SK-N-SH (cell line): ENCODE results near the gene BCL11A. TPM values are rescaled to one million over a fixed set of nuclear protein-coding genes. Genes with fewer than 3 reads are reported as not detected.

Experiments used
- CTCF ChIA-PET: fragments of 300-600, 350-600 bp; formaldehyde crosslinking; extraction: SDS; loops from one replicate; lab custom pipeline; 2021; lab: Yijun Ruan, JAX
- POLR2A ChIA-PET: fragments of 350-600 bp; sonication (Branson Sonifier 250); formaldehyde crosslinking; extraction: SDS; loops from one replicate; lab custom pipeline; 2020; ENCODE audit warnings: antibody characterized with exemption, inconsistent platforms; lab: Yijun Ruan, JAX
- DNase-seq: peaks from one replicate; pipeline ENCODE4 v3.0.0; 2012
- H2AFZ ChIP-seq: fragments of 200-600 bp; sonication (generic); 2 replicates; pipeline ENCODE4 v1.8.1; 2016; ENCODE audit warnings: antibody characterized with exemption, mild to moderate bottlenecking, low read depth
- H3F3A ChIP-seq: fragments of 200-600 bp; sonication (generic); replicated peaks from 2 replicates; pipeline ENCODE3; 2016; ENCODE audit warnings: antibody characterized with exemption, mild to moderate bottlenecking; ENCODE audit not compliant: insufficient read depth
- H3K27ac ChIP-seq, 2 experiments: fragments of 200-500 bp in 1 of 2; fragments of 200-600 bp in 1 of 2; sonication (Bioruptor generic) in 1 of 2; sonication (generic), shearing (Covaris generic) in 1 of 2; 2 replicates each; pipeline versions ENCODE4 v1.5.1 to v1.6.1; 2014 to 2016; ENCODE audit warnings: low read depth in 2 of 2, inconsistent platforms in 1 of 2, low read length in 1 of 2, mild to moderate bottlenecking in 1 of 2, mixed read lengths in 1 of 2
- H3K27me3 ChIP-seq: fragments of 200-600 bp; sonication (generic), shearing (Covaris generic); 2 replicates; pipeline ENCODE4 v1.6.1; 2016; ENCODE audit warnings: mixed run types; ENCODE audit not compliant: insufficient read depth
- H3K36me3 ChIP-seq, 2 experiments: fragments of 200-500 bp in 1 of 2; fragments of 200-600 bp in 1 of 2; sonication (Bioruptor generic) in 1 of 2; sonication (generic) in 1 of 2; replicated peaks in 1 of 2; 2 replicates each; pipeline versions ENCODE3 to v1.5.1; 2014 to 2016; ENCODE audit warnings: low read length in 1 of 2, mild to moderate bottlenecking in 1 of 2; ENCODE audit not compliant: insufficient read depth in 2 of 2, control insufficient read depth in 1 of 2
- H3K4me1 ChIP-seq, 2 experiments: fragments of 200-500 bp in 1 of 2; fragments of 200-600 bp in 1 of 2; sonication (Bioruptor generic) in 1 of 2; sonication (generic), shearing (Covaris generic) in 1 of 2; 2 replicates each; pipeline versions ENCODE4 v1.5.1 to v1.6.1; 2014 to 2016; ENCODE audit warnings: low read depth in 1 of 2, low read length in 1 of 2, mixed run types in 1 of 2; ENCODE audit not compliant: insufficient read depth in 2 of 2, control insufficient read depth in 1 of 2
- H3K4me2 ChIP-seq: fragments of 200-600 bp; sonication (generic), shearing (Covaris generic); 2 replicates; pipeline ENCODE4 v1.6.1; 2017; ENCODE audit warnings: mixed run types
- H3K4me3 ChIP-seq, 2 experiments: fragments of 200-500 bp in 1 of 2; fragments of 200-600 bp in 1 of 2; sonication (Bioruptor generic) in 1 of 2; sonication (generic), shearing (Covaris generic) in 1 of 2; 2 replicates each; pipeline versions ENCODE4 v1.5.1 to v1.8.1; 2014 to 2016; ENCODE audit warnings: low read depth in 2 of 2, inconsistent platforms in 1 of 2, low read length in 1 of 2, mild to moderate bottlenecking in 1 of 2, mixed read lengths in 1 of 2, moderate library complexity in 1 of 2
- H3K79me2 ChIP-seq: fragments of 200-600 bp; sonication (generic); 2 replicates; pipeline ENCODE4 v1.8.1; 2017; ENCODE audit warnings: mild to moderate bottlenecking; ENCODE audit not compliant: insufficient read depth
- H3K9ac ChIP-seq: fragments of 200-600 bp; sonication (generic); 2 replicates; pipeline ENCODE4 v1.6.1; 2017; ENCODE audit warnings: mixed run types
- H3K9me2 ChIP-seq: fragments of 200-600 bp; sonication (generic); 2 replicates; pipeline ENCODE4 v1.6.1; 2017; ENCODE audit warnings: mixed run types
- H3K9me3 ChIP-seq: fragments of 200-600 bp; sonication (generic); 2 replicates; pipeline ENCODE4 v1.6.1; 2017; ENCODE audit warnings: mixed run types, mild to moderate bottlenecking, moderate library complexity
- H4K20me1 ChIP-seq: fragments of 200-600 bp; sonication (generic); 2 replicates; pipeline ENCODE4 v1.6.1; 2017; ENCODE audit warnings: mild to moderate bottlenecking, mixed run types; ENCODE audit not compliant: insufficient read depth
- EZH2phosphoT487 ChIP-seq: fragments of 200-600 bp; sonication (generic); IDR thresholded peaks from 2 replicates; pipeline ENCODE4 v1.6.1; 2017; ENCODE audit warnings: low read depth, mixed run types, mild to moderate bottlenecking, antibody characterized with exemption, moderate library complexity, borderline replicate concordance
- FOSL2 ChIP-seq: IDR thresholded peaks from 2 replicates; pipeline ENCODE4 v1.4.0; 2012; ENCODE audit warnings: low read depth, mild to moderate bottlenecking, moderate library complexity, borderline replicate concordance
- FOXJ3 ChIP-seq: sonication (generic); formaldehyde crosslinking; IDR thresholded peaks from 2 replicates; pipeline ENCODE4 v1.5.1; 2020; ENCODE audit warnings: mild to moderate bottlenecking, missing genetic modification reagents
- FOXM1 ChIP-seq: IDR thresholded peaks from 2 replicates; pipeline ENCODE4 v1.4.0; 2012; ENCODE audit warnings: low read depth, mild to moderate bottlenecking
- GATA2 ChIP-seq: sonication (generic); formaldehyde crosslinking; IDR thresholded peaks from 2 replicates; pipeline ENCODE4 v1.5.0; 2020; ENCODE audit warnings: mild to moderate bottlenecking, missing genetic modification reagents
- IRF3 ChIP-seq: fragments of 150-350 bp; IDR thresholded peaks from 2 replicates; pipeline ENCODE4 v1.6.1; 2016; ENCODE audit warnings: mild to moderate bottlenecking, low read depth, low read length
- MAX ChIP-seq: IDR thresholded peaks from 2 replicates; pipeline ENCODE4 v1.4.0; 2012; ENCODE audit warnings: low read depth
- RAD21 ChIP-seq: IDR thresholded peaks from 2 replicates; pipeline ENCODE4 v1.6.1; 2012; ENCODE audit warnings: mild to moderate bottlenecking, low read length
- RCOR1 ChIP-seq: fragments of 150-350 bp; IDR thresholded peaks from 2 replicates; pipeline ENCODE4 v1.6.1; 2017; ENCODE audit warnings: antibody characterized with exemption, low read length
- SMC3 ChIP-seq: IDR thresholded peaks from 2 replicates; pipeline ENCODE4 v1.6.1; 2012; ENCODE audit warnings: low read depth, low read length, improper control_type of control experiment
- TEAD4 ChIP-seq: IDR thresholded peaks from 2 replicates; pipeline ENCODE4 v1.4.0; 2012; ENCODE audit warnings: mild to moderate bottlenecking, borderline replicate concordance; ENCODE audit not compliant: insufficient read depth
- ZBTB33 ChIP-seq: IDR thresholded peaks from 2 replicates; pipeline ENCODE4 v1.4.0; 2012; ENCODE audit warnings: low read depth, borderline replicate concordance
- WGBS: methylation state at CpG from one replicate; pipeline ENCODE4 v1.1.6; 2017; ENCODE audit warnings: low lambda C conversion rate; 5-methylcytosine and 5-hydroxymethylcytosine counted together
- polyA plus RNA-seq, 3 experiments: library from polyadenylated mRNA; depleted of rRNA; stranded (reverse); fragments of >200 nt; gene quantifications; 2 replicates each; pipeline ENCODE4 v1.2.3, GENCODE V29; 2012

Gene BCL11A
- polyA plus RNA-seq, 1 of the 3 experiments (the other 2 are of a cell fraction) = 1.9 TPM

GRCh38 chr2:60475123-60475830 is 78.2 kb downstream of the BCL11A start (continued):
- TF ChIP-seq MAX (no peak), ZBTB33 (no peak), RAD21 (no peak), FOXM1 (no peak)
- TF ChIP-seq, all 33 proteins: peak for 0

GRCh38 chr2:60474301-60474700 is 79.2 kb downstream of the BCL11A start:
- H3K36me3 ChIP-seq = no peaks in the 10 kb centered on the region
- H3K4me3 ChIP-seq = no peak overlapping the region
- no peaks in the 10 kb centered on the region for H3K9me2 ChIP-seq
- 81% methylated on average over 2 of the region's 2 CpGs for WGBS
- 0 out of 2 replicates have a peak, but pooled peaks cover 2% of the 10 kb centered on the region for H3K79me2 ChIP-seq
- POLR2A ChIA-PET = no interaction called here
- CTCF ChIA-PET = no interaction called here
- H3K9me3 ChIP-seq = no peaks in the 10 kb centered on the region
- H3K4me2 ChIP-seq = no peak overlapping the region
- no peak overlapping the region for H3K27ac ChIP-seq
- H4K20me1 ChIP-seq = no peaks in the 10 kb centered on the region
- H2AFZ ChIP-seq = no peak overlapping the region
- TF ChIP-seq TEAD4 (no peak), FOXJ3 (no peak), IRF3 (no peak), EZH2phosphoT487 (no peak)
- H3K4me1 ChIP-seq = no peaks in the 10 kb centered on the region
- no peak for DNase-seq
- no peaks in the 10 kb centered on the region for H3F3A ChIP-seq
- H3K9ac ChIP-seq = no peak overlapping the region
- no peaks in the 10 kb centered on the region for H3K27me3 ChIP-seq

- no peaks in the 10 kb centered on the region for H3K9me2 ChIP-seq
- no peaks in the 10 kb centered on the region for H3K36me3 ChIP-seq
- DNase-seq = no peak
- no peaks in the 10 kb centered on the region for H3K9me3 ChIP-seq
- no peak overlapping the region for H3K27ac ChIP-seq
- TF ChIP-seq FOSL2 (no peak), RCOR1 (no peak), GATA2 (CRISPR knock-in tag) (no peak), SMC3 (no peak)
- TF ChIP-seq, all 33 proteins: peak for 0
- no peaks in the 10 kb centered on the region for H3K4me1 ChIP-seq
- H3K9ac ChIP-seq = no peak overlapping the region
- no peaks in the 10 kb centered on the region for H3K27me3 ChIP-seq
- 81% methylated on average over 3 of the region's 3 CpGs for WGBS
- H3K4me2 ChIP-seq = no peak overlapping the region
- H4K20me1 ChIP-seq = no peaks in the 10 kb centered on the region
- H2AFZ ChIP-seq = no peak overlapping the region
- H3K4me3 ChIP-seq = no peak overlapping the region
- ChIA-PET POLR2A (no interaction called here), CTCF (no interaction called here)
- 0 out of 2 replicates have a peak, but pooled peaks cover 2% of the 10 kb centered on the region for H3K79me2 ChIP-seq
- H3F3A ChIP-seq = no peaks in the 10 kb centered on the region
Measured at GRCh38 chr2:60473546-60473945, 79.9 kb downstream of the BCL11A start.
